Measurements from ENCODE around the gene PHF19. TPM values are rescaled to one million over a fixed set of nuclear protein-coding genes. Genes with fewer than 3 reads are reported as not detected.

PHF19 gene
- total RNA-seq, 1 donor from 2014 or later, result 55.3 TPM

GRCh38 chr9:120833325-120833724, 43.7 kb downstream of the PHF19 start:
- ChIA-PET CTCF (interaction anchor here (1.4 kb wide), 1 partner anchor 148 kb away, joined by 4 read pairs; no protein-coding TSS in a partner anchor), POLR2A (interaction anchor here (0.6 to 1.6 kb wide), 2 partner anchors 40 to 87 kb away, joined by 3 to 6 read pairs; partner anchors contain the start of gene FBXW2)
- intact Hi-C loops (cut with micrococcal nuclease), result no loop called here
- Mint-ChIP-seq H3K4me1 (no peaks in the 10 kb centered on the region), H3K27me3 (no peaks in the 10 kb centered on the region), H3K9me3 (no peaks in the 10 kb centered on the region), H3K27ac (no peak overlapping the region), H3K4me3 (no peak overlapping the region), H3K36me3 (ENCODE audit: low read depth) (peaks cover 64% of the 10 kb centered on the region)
- TF ChIP-seq CTCF (IDR thresholded peaks at IDR 0.05), result no peak
- ATAC-seq (ENCODE audit: low read depth) (no peak), DNase-seq (no peak)

GRCh38 chr9:120832807-120833206, 44.2 kb downstream of the PHF19 start:
- peaks cover 62% of the 10 kb centered on the region for H3K36me3 Mint-ChIP-seq (ENCODE audit: low read depth)
- H3K9me3 Mint-ChIP-seq, result no peaks in the 10 kb centered on the region
- no peaks in the 10 kb centered on the region for H3K4me1 Mint-ChIP-seq
- H3K27ac Mint-ChIP-seq, result no peak overlapping the region
- TF ChIP-seq CTCF (IDR thresholded peaks at IDR 0.05), result no peak
- no peaks in the 10 kb centered on the region for H3K27me3 Mint-ChIP-seq
- CTCF ChIA-PET, result interaction anchor here (1.4 kb wide), 1 partner anchor 149 kb away, joined by 4 read pairs; no protein-coding TSS in a partner anchor
- H3K4me3 Mint-ChIP-seq, result no peak overlapping the region
- ATAC-seq (ENCODE audit: low read depth) (no peak), DNase-seq (no peak)
- POLR2A ChIA-PET, result interaction anchor here (1.6 kb wide), 1 partner anchor 40 kb away, joined by 6 read pairs; the partner anchor contains the start of gene FBXW2
- intact Hi-C loops (cut with micrococcal nuclease), result no loop called here

- no peak overlapping the region for H3K27ac Mint-ChIP-seq
- no peak for ATAC-seq (ENCODE audit: low read depth)
- no peaks in the 10 kb centered on the region for H3K9me3 Mint-ChIP-seq
- POLR2A ChIA-PET, result no interaction called here
- no peak for TF ChIP-seq CTCF (IDR thresholded peaks at IDR 0.05)
- no peak overlapping the region for H3K4me3 Mint-ChIP-seq
- H3K36me3 Mint-ChIP-seq (ENCODE audit: low read depth), result peaks cover 68% of the 10 kb centered on the region
- CTCF ChIA-PET, result no interaction called here
- H3K27me3 Mint-ChIP-seq, result no peaks in the 10 kb centered on the region
- intact Hi-C loops (cut with micrococcal nuclease), result no loop called here
- no peaks in the 10 kb centered on the region for H3K4me1 Mint-ChIP-seq
- no peak for DNase-seq
Measured at GRCh38 chr9:120830865-120831264, 46.1 kb downstream of the PHF19 start.

GRCh38 chr9:120830151-120830550, 46.8 kb downstream of the PHF19 start:
- no peak for TF ChIP-seq CTCF (IDR thresholded peaks at IDR 0.05)
- Mint-ChIP-seq H3K4me3 (no peak overlapping the region), H3K27ac (no peak overlapping the region), H3K36me3 (ENCODE audit: low read depth) (peaks cover 70% of the 10 kb centered on the region), H3K4me1 (no peaks in the 10 kb centered on the region), H3K27me3 (no peaks in the 10 kb centered on the region), H3K9me3 (no peaks in the 10 kb centered on the region)
- ChIA-PET POLR2A (no interaction called here), CTCF (no interaction called here)
- DNase-seq (no peak), ATAC-seq (ENCODE audit: low read depth) (no peak)
- intact Hi-C loops (cut with micrococcal nuclease), result no loop called here

GRCh38 chr9:120829650-120830049, 47.3 kb downstream of the PHF19 start:
- H3K4me1 Mint-ChIP-seq, result no peaks in the 10 kb centered on the region
- ChIA-PET POLR2A (no interaction called here), CTCF (no interaction called here)
- TF ChIP-seq CTCF (IDR thresholded peaks at IDR 0.05), result no peak
- H3K27ac Mint-ChIP-seq, result no peak overlapping the region
- H3K4me3 Mint-ChIP-seq, result no peak overlapping the region
- no peaks in the 10 kb centered on the region for H3K9me3 Mint-ChIP-seq
- DNase-seq (no peak), ATAC-seq (ENCODE audit: low read depth) (no peak)
- peaks cover 72% of the 10 kb centered on the region for H3K36me3 Mint-ChIP-seq (ENCODE audit: low read depth)
- intact Hi-C loops (cut with micrococcal nuclease), result no loop called here
- H3K27me3 Mint-ChIP-seq, result no peaks in the 10 kb centered on the region

Data from activated B cell treated with CpG ODN at 0.5 μM for 24 hours (primary cell).